ES-I3 (cell line): ENCODE data around the gene TTC32.
"Not testable (repeated sequence)": the region's sequence is repeated elsewhere in the genome, so short reads cannot be mapped to it uniquely, and the experiment has no call there.

Source experiments
- H3K36me3 ChIP-seq: 2 replicates; pipeline ENCODE4 v1.6.1; 2013; ENCODE audit warnings: mild to moderate bottlenecking, low read length, control low read depth, moderate library complexity; ENCODE audit not compliant: insufficient read depth
- H3K4me1 ChIP-seq: 2 replicates; pipeline ENCODE4 v1.6.1; 2013; ENCODE audit warnings: mild to moderate bottlenecking, control low read depth, low read length; ENCODE audit not compliant: insufficient read depth
- H3K9ac ChIP-seq: 2 replicates; pipeline ENCODE4 v1.6.1; 2013; ENCODE audit warnings: low read depth, mild to moderate bottlenecking, low read length, moderate library complexity
- H3K9me3 ChIP-seq: 2 replicates; pipeline ENCODE4 v1.6.1; 2013; ENCODE audit warnings: mild to moderate bottlenecking, low read length, moderate library complexity; ENCODE audit not compliant: control insufficient read depth, insufficient read depth

The TTC32 gene

DNA sequence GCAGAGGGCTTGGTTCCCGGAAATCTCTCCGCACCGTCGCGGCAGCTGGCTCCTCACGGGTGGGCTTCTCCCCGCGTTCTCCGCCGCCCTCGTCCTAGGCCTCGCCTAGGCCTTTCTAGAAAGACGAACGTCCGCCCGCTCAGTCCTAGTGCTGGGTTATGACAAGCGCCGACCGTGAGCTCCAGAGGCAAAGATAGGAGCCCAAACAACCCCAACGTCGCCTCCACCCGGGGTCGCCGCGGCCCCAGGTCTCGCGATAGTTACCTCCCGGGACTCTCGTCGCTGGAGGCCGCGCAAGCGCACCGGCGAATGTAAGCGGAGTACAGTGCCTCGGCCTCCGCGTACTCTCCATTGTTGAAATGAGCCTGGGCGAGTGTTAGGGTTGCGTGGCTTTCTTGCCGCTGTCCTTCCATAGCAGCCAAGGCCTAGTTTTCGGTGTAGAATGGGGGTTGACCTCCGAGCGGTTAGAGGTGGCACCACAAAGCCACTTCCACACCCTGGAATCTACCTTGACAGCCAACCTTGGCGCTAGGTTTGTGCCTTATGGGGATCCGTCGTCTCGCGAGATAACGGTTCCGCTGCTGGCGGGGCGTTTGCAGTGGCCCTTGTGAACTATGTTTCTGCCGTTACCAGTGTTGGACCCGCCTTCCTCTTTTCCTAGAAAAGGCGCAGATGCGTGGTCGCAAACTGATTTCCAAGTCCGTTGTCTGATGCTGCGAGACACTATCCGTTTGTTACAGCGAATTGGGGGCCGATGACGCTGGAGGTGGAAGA, at the start of gene TTC32:
TTC32 (minus strand) TSS at position 542 of the 774 bp plus-strand sequence; CDS start at position 413, 129 bp downstream.
- H3K4me1 ChIP-seq = no peaks in the 10 kb centered on the region; the same call in 1 of the 2 replicates
- H3K9me3 ChIP-seq = no peaks in the 10 kb centered on the region
- H3K36me3 ChIP-seq = no peaks in the 10 kb centered on the region
- H3K9ac ChIP-seq = peak within 1 kb of the TSS; percentile 91

DNA sequence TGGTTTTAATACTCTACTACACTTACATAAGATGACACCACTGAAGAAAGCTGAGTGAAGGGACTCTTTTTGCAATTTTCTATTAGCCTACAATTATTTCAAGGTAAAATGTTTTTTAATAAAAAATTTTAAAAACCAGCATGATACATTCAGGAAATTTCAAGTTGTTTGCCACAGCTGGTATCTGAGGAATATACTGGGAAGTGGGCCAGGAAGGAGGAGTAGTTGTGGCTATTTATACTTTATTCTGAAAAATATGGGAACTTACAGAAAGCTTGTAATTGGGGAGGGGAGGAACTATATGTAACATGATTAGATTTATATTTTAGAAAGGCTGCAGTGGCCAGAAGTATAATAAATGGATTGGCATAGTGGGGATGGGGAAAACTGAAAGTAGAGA, 47.3 kb upstream of the TTC32 start:
- H3K9me3 ChIP-seq = no peaks in the 10 kb centered on the region
- H3K9ac ChIP-seq = no peak overlapping the region
- H3K36me3 ChIP-seq = no peaks in the 10 kb centered on the region
- H3K4me1 ChIP-seq = peaks cover 9% of the 10 kb centered on the region

DNA sequence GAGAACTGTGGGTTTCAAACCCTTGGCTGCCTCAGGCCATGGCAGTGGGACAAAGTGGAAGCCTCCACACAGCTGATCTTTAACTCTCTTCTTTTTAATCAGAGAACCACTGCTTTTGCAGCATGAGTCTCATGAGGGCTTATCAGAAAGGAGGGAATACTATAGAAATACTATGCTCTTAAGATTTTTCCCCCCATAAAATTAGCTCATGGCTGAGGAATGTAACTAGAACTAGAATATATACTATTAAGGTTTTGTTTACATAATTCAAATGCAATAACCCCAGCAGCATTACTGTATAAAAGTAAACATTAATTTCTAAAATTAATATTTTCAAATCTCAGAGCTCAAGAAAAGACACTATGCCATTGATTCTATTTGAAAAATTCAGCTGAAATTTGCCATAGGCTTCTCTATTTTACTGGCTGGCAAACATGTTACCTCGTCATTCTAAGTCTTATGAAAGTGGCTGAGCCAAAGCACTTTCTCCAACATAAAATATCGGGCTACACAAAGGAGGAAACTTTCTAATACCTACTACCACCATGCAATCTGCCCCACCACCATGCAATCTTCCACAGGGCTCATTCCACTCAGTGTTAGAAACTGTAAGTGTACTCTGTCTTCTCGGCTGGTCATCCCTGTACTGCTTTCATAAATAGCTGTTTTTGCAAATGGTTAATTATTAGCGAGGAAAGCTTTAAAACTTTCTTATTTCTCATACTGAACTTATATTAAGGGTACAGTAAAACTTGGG, 45.6 kb upstream of the TTC32 start:
- H3K9ac ChIP-seq = no peak overlapping the region
- H3K36me3 ChIP-seq = no peaks in the 10 kb centered on the region
- no peaks in the 10 kb centered on the region for H3K9me3 ChIP-seq
- H3K4me1 ChIP-seq = peaks cover 20% of the 10 kb centered on the region

DNA sequence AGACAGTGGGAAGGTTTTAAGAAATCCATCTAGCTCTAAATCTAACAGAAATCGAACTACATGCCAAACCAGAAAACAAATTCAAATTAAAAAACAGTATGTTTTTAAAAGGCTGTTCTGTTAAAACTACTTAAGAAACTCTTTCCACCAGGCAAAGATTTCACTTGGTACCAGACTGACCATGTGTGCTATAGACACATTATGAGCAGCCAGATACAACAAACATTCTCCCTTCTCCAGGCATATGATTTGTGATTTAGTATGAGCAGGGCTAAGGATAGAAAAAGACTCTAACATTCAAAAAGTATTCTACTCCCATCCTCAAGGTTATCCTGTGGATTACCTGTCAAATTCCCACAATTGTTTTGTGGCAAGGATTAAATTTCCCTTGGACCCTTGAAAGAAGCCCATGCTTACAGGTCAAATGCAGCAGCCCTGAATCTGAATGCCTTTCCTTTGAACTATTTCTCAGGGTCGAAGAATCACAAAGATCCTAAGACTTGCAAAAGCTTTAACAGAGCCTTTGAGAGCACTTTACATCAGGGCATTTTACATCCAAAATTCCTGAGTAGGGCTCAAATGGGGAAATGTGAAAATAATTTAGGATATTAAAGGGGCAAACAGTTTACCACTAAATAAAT, 42.5 kb upstream of the TTC32 start:
- Histone ChIP-seq H3K9me3 (no peaks in the 10 kb centered on the region), H3K9ac (no peak overlapping the region), H3K4me1 (peaks cover 20% of the 10 kb centered on the region), H3K36me3 (no peaks in the 10 kb centered on the region)

DNA sequence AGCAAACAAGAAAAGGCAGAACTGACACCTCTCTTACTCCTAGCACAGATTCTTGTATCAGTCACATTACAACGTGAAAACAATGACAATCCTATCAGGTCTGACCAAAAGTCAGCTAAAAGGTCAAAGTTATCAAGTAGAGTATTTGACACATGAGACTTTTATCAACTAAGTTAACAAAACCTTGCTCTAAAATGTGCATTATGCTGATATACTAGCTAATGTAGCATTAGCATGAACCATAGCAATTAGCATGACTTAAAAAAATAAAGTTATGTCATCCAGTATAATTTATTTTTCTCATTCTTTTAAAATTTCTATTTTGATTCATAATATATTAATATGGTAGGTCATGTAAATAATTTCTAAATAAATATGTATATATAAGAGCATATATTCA, 41.4 kb upstream of the TTC32 start:
- Histone ChIP-seq H3K9ac (no peak overlapping the region), H3K9me3 (no peaks in the 10 kb centered on the region), H3K4me1 (peaks cover 20% of the 10 kb centered on the region), H3K36me3 (no peaks in the 10 kb centered on the region)

DNA sequence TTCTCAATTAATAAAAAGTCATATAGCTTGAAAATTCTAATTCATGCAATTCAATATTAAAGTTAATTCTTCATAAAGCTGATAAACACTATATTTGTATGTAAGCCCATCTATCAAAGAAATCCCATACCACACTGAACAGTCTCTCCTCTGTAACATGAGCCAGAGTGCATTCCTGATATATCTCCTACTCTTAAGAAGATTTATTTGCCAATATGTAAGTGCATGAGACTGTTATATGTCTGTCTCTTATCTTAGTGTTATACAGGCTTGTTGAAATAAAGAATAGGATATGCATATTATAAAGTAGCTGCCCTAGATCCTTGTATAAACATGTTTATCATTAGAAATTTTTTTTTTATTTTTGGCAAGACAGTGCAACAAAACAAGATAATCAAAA, 40.4 kb upstream of the TTC32 start:
- peaks cover 20% of the 10 kb centered on the region for H3K4me1 ChIP-seq
- no peaks in the 10 kb centered on the region for H3K36me3 ChIP-seq
- H3K9me3 ChIP-seq = no peaks in the 10 kb centered on the region
- no peak overlapping the region for H3K9ac ChIP-seq

DNA sequence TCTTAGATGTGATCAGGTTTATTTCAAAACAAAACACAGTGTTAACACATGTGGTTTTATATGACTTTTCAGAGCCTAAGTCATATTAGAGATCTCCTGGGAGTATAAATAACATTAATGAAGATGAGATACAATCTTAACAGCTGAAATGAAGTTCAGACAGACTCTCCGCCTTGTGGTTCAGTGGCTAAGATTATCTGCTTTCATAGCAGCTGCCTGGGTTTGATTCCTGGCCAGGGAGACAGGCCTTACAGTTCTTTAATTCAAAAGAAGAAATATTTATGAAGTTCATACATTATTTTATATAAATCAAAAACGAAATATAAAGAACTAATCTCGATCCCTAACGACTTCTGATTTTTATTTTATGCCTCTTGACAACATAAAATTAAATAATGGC, 35.2 kb upstream of the TTC32 start:
- no peaks in the 10 kb centered on the region for H3K4me1 ChIP-seq
- H3K9me3 ChIP-seq = no peaks in the 10 kb centered on the region
- H3K36me3 ChIP-seq = peaks cover 3% of the 10 kb centered on the region; the same call in 1 of the 2 replicates
- no peak overlapping the region for H3K9ac ChIP-seq

DNA sequence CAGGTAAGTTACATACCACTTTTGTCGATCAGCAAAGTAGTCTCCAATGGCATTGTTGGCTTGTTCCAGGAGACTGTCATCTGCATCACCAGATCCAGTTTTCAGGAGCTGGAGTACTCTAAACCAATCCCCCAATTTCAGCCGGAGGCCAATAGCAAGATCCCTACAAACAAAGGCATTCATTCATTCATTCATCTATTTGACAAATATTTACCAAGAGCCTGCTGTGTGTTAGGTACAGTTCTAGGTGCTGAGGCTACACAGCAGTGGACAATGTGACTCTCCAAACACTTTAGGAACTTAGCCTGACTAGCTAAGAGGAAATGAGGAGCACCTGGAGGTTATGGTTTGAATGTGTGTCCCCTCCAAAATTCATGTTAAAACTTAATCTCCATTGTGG, 34.4 kb upstream of the TTC32 start:
- peaks cover 3% of the 10 kb centered on the region; the same call in 1 of the 2 replicates for H3K36me3 ChIP-seq
- no peaks in the 10 kb centered on the region for H3K9me3 ChIP-seq
- no peaks in the 10 kb centered on the region for H3K4me1 ChIP-seq
- no peak overlapping the region for H3K9ac ChIP-seq

DNA sequence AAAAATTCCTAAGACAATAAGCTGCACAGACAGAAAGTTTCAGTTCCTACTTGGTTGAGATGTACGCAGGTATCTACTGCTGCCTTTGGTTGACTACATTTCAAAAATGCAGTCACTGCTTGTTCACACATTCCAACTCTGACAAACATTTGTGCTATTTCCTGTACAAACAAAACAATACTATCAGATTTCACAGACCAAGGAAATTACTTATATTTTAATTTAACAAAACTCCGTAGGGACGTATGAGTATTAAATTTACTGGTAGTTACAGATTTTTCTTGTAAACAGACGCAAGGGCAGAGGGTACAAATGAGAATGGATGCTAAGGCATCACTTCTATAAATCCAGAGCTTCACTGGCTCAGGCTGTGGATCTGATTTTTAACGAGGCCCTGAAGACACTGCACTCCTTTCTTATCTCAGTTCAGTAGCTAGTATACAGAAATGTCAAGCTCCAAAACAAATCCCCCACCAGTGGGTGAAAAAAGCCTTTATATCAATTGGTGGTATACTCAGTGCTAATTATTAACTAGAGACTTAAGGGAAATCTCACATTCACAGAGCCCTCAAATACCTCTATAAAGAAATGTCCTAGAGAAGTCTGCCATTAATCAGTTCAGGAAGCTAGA, 31.7 kb upstream of the TTC32 start:
- Histone ChIP-seq H3K36me3 (peaks cover 5% of the 10 kb centered on the region), H3K9ac (no peak overlapping the region), H3K9me3 (0 out of 2 replicates have a peak, but pooled peaks cover 3% of the 10 kb centered on the region), H3K4me1 (no peaks in the 10 kb centered on the region)

DNA sequence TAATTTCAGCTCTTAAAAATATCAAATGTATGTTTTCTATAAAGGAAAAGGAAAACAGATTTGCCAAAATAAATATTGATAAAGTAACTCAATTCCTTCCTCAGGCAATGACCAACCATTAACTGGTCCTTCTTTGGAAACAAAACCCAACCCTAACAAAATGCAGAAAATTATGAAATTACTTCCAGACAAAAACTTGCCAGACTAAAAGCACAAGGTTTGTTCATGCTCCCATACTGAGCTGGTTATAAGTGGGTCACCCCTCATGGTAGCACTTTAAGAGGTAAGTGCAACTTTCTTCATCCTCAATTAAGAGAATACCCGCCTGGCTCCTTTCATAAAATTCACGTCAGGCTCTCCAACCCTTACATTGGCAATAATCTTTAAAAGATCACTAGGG, 31.1 kb upstream of the TTC32 start:
- H3K9me3 ChIP-seq = 0 out of 2 replicates have a peak, but pooled peaks cover 3% of the 10 kb centered on the region
- no peak overlapping the region for H3K9ac ChIP-seq
- H3K36me3 ChIP-seq = peaks cover 5% of the 10 kb centered on the region
- H3K4me1 ChIP-seq = no peaks in the 10 kb centered on the region

DNA sequence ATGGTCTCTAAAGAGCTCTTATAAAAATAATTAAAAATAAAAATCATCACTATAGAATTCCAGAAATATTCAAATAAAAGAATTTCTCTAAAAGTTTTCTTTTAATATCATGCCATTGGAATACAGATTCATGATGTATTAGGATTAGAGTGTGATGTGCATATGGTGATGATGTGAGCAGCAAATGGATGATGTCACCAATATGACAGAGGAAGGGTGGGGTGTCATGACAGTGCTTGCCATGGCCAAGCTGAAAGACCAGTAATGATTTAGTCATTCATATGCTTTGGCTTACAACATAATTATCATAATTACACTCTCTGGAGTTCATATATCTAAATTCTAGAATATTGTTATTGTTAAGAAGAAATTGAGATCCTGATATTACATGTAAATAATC, 27.4 kb upstream of the TTC32 start:
- Histone ChIP-seq H3K9me3 (0 out of 2 replicates have a peak, but pooled peaks cover 3% of the 10 kb centered on the region), H3K36me3 (peaks cover 2% of the 10 kb centered on the region)

DNA sequence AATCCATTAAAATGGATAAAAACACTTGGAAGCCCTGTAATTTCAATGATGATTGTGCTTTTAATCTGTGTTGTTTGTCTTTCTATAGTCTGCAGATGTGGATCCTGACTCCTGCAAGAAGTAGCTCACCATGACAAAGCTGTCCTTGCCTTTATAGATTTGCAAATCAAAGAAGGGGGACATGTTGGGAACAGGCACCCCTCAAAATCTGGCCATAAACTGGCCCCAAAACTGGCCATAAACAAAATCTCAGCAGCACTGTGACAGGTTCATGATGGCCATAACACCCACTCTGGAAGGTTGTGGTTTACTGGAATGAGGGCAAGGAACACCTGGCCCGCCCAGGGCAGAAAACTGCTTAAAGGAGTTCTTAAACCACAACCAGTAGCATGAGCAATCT, 26.0 kb upstream of the TTC32 start:
- not testable (repeated sequence) for H3K4me1 ChIP-seq, H3K36me3 ChIP-seq, H3K9me3 ChIP-seq

More for the DNA sequence above, 27.4 kb upstream of the TTC32 start:
- H3K9ac ChIP-seq = no peak overlapping the region
- no peaks in the 10 kb centered on the region for H3K4me1 ChIP-seq

DNA sequence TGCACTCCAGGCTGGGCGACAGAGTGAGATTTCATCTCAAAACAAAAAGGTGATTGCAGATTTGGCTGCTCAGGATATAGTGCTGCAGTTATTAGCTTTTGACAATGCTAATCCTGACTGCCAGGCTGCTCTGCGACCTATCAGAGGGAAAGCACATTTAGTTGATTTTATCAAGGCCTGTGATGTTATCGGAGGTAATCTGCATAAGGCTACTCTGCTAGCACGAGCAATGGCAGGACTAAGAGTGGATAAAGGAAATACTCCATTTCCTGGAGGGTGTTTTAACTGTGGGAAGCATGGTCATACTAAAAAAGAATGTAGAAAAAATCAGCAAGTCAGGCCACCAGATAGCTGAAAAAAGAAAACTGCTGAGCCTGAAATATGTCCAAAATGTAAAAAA, 22.7 kb upstream of the TTC32 start:
- not testable (repeated sequence) for H3K4me1 ChIP-seq, H3K36me3 ChIP-seq, H3K9ac ChIP-seq, H3K9me3 ChIP-seq

More for the DNA sequence above, 26.0 kb upstream of the TTC32 start:
- not testable (repeated sequence) for H3K9ac ChIP-seq

DNA sequence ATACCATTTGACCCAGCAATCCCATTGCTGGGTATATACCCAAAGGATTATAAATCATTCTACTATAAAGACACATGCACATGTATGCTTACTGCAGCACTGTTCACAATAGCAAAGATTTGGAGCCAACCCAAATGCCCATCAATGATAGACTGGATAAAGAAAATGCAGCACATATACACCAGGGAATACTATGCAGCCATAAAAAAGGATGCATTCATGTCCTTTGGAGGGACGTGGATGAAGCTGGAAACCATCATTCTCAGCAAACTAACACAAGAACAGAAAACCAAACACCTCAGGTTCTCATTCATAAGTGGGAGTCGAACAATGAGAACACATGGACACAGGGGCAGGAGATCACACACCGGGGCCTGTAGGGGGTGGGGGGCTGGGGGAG, 20.4 kb upstream of the TTC32 start:
- H3K9me3 ChIP-seq, H3K9ac ChIP-seq, H3K36me3 ChIP-seq: not testable (repeated sequence)

More for the DNA sequence above, 20.4 kb upstream of the TTC32 start:
- H3K4me1 ChIP-seq = not testable (repeated sequence)
